ENCODE measurements around the gene GNE.

The GNE gene

DNA sequence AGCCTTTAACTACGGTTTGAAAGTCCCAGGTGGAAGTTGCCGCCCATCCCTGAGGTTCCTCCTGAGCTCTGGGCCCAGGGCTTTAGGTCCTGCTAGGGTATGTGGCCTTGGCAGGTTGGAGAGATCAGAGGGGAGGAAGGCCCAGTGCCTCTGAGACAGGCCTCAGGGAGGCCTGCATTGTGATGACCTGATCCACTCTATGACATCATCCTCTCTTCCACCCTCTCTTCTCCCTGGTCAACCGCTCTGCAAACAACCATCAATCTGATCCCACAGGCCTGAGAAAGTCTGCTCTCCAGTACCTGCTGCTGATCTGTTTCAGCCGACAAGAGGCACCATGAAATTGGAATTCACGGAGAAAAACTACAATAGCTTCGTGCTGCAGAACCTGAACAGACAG is 89.1 kb downstream of the GNE start, which contains the start of gene CCIN:
Gene CCIN (plus strand): TSS at position 223 of the 400 bp plus-strand sequence. CDS start 115 bp downstream, at position 338.
- DNase-seq (ENCODE audit: low read depth), result no peak

DNA sequence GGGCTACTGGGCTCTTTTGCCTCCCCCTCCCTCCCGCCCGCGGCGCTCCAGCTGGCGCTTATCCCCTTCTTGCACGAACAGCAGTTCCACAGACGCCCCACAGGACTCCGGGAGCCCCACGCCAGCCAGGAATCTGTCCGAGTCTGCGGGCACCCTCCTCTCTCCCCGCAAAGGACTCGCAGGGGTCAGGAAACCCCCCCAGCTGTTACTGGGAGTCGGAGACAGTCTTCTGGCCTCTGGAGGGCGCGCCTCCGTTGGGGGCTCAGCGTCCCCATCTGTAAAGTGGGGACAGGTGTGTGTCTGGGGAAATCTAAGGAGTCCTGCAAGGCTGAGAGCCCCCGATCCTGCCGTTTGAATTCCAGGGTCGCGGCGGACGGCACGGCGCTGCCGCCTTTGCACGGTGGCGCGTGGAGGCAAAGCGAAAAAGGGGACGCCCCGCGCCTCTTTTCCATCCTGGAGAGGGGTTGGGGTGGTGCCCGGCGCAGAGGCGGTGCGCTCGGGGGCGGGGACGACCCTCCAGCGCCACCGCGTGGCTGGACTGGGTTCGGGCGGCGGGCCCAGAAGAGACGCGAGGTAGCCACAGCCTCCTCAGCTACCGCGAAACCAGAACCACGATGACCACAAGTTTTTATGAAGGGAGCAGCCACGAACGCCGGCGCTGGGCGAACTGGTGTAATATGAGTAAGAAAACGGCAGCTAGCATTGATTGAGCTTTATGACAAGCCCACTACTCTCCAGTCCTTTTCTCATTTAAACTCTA is 91.9 kb downstream of the GNE start:
- peak; percentile 68 for DNase-seq (ENCODE audit: low read depth)

DNA sequence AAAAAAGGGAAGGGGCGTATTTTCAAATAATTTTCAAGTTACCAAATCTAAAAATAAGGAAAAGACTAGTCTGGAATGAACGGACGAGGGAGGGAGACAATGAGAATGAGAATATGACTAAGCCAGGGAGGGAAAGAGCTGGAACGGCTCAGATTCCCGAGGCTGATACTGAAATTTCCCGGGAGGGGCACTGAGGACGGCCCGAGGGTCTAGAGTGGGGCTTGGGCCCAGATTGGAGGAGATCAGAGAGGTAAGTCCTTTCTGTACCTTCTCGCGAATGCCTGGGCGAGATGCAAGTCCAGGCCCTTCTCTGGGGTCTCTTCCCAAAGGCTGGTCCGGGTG is 92.5 kb downstream of the GNE start:
- no peak for DNase-seq (ENCODE audit: low read depth)

DNA sequence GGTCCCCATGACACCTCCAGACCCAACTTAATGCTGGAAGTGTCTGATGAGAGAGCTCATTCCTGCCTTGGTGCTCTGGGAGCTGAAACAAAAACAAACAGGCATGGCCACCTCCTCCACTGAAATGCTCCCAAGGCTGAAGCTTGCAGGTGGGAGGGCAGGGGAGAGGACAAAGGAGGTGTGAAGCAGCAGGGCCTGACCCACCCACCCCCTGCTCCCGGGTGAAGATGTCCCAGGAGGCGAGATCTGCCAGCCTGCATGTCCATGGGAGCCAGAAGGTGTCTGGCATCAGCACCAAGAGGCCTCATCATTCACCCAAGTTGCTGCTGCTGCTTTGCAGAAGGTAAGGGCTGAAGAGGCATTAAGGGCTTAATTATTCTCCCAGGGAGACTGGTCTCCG is 93.3 kb downstream of the GNE start:
- no peak for DNase-seq (ENCODE audit: low read depth)
